ENCODE measurements around the gene SUN5.
"Not testable (repeated sequence)": the region's sequence is repeated elsewhere in the genome, so short reads cannot be mapped to it uniquely, and the experiment has no call there.

Gene SUN5

GRCh38 chr20:33004141-33004751 is at the start of gene SUN5:
TSS of gene SUN5 (minus strand) at chr20:33004433. CDS start at chr20:33004340, 93 bp downstream.
- no peak for DNase-seq

- no peak for DNase-seq
Measured at GRCh38 chr20:33053291-33054106, 49.3 kb upstream of the SUN5 start, which contains the start of gene BPIFB3. TSS of gene BPIFB3 (plus strand) at chr20:33053903. CDS start at chr20:33055436, 1,533 bp downstream.

- DNase-seq = no peak
Measured at GRCh38 chr20:33051333-33051732, 47.1 kb upstream of the SUN5 start.

GRCh38 chr20:33046412-33046811 is 42.2 kb upstream of the SUN5 start:
- no peak for DNase-seq

- not testable (repeated sequence) for DNase-seq
Measured at GRCh38 chr20:33045129-33045721, 41.0 kb upstream of the SUN5 start.

GRCh38 chr20:33043731-33044181 is 39.5 kb upstream of the SUN5 start:
- no peak for DNase-seq

GRCh38 chr20:33042983-33043730 is 38.9 kb upstream of the SUN5 start:
- no peak for DNase-seq

GRCh38 chr20:33042430-33042829 is 38.2 kb upstream of the SUN5 start:
- DNase-seq = no peak

GRCh38 chr20:33038243-33038642 is 34.0 kb upstream of the SUN5 start:
- no peak for DNase-seq

- no peak for DNase-seq
Measured at GRCh38 chr20:33037456-33037855, 33.2 kb upstream of the SUN5 start.

- DNase-seq = no peak
Measured at GRCh38 chr20:33034901-33035492, 30.8 kb upstream of the SUN5 start.

- DNase-seq = no peak
Measured at GRCh38 chr20:33034115-33034514, 29.9 kb upstream of the SUN5 start.

- DNase-seq = no peak
Measured at GRCh38 chr20:33033381-33033780, 29.1 kb upstream of the SUN5 start.

GRCh38 chr20:33032555-33032954 is 28.3 kb upstream of the SUN5 start:
- no peak for DNase-seq

GRCh38 chr20:33031531-33031930 is 27.3 kb upstream of the SUN5 start, which contains the start of gene BPIFB6:
TSS of gene BPIFB6 (plus strand) at chr20:33031648. CDS start at chr20:33031648, 0 bp downstream.
- no peak for DNase-seq

- DNase-seq = no peak
Measured at GRCh38 chr20:33030569-33030968, 26.3 kb upstream of the SUN5 start.

- DNase-seq = no peak
Measured at GRCh38 chr20:33030076-33030475, 25.8 kb upstream of the SUN5 start.

- DNase-seq = no peak
Measured at GRCh38 chr20:33028875-33029274, 24.6 kb upstream of the SUN5 start.

- DNase-seq = no peak
Measured at GRCh38 chr20:33027769-33028751, 23.8 kb upstream of the SUN5 start.

GRCh38 chr20:33026779-33027759 is 22.8 kb upstream of the SUN5 start:
- no peak for DNase-seq

Data from NCI-H226 (cell line).